Calu3 (cell line): ENCODE measurements around the gene STAC3. TPM values are rescaled to one million over a fixed set of nuclear protein-coding genes. Genes with fewer than 3 reads are reported as not detected.

Source experiments
- BruUV-seq: library from RNA; stranded (reverse); fragments of 400-500 nt; replicated peaks from 2 replicates; lab custom pipeline; 2021; lab: Mats Ljungman, UMichigan
- CTCF ChIA-PET: fragments of 300-600 bp; sonication (Branson Sonifier 250); formaldehyde crosslinking; loops from one replicate; lab custom pipeline; 2022; ENCODE audit warnings: antibody characterized with exemption; lab: Charles Lee
- DNase-seq: peaks from one replicate; pipeline ENCODE4 v3.0.0; 2022
- H3K27ac Mint-ChIP-seq: one replicate; pipeline ENCODE4 v1.8.0; 2022; ENCODE audit warnings: mixed read lengths; ENCODE audit not compliant: unreplicated experiment
- H3K27me3 Mint-ChIP-seq: one replicate; pipeline ENCODE4 v1.8.0; 2022; ENCODE audit warnings: mixed read lengths; ENCODE audit not compliant: unreplicated experiment
- H3K36me3 Mint-ChIP-seq: one replicate; pipeline ENCODE4 v1.8.0; 2022; ENCODE audit warnings: mild to moderate bottlenecking, moderate library complexity, mixed read lengths; ENCODE audit not compliant: insufficient read depth, unreplicated experiment
- H3K4me1 Mint-ChIP-seq: one replicate; pipeline ENCODE4 v1.8.0; 2022; ENCODE audit warnings: mild to moderate bottlenecking, low read depth, mixed read lengths; ENCODE audit not compliant: unreplicated experiment
- H3K4me3 Mint-ChIP-seq: one replicate; pipeline ENCODE4 v1.8.0; 2022; ENCODE audit warnings: mild to moderate bottlenecking, low read depth, moderate library complexity, mixed read lengths; ENCODE audit not compliant: unreplicated experiment
- H3K9me3 Mint-ChIP-seq: one replicate; pipeline ENCODE4 v1.8.0; 2022; ENCODE audit warnings: low read depth, mixed read lengths; ENCODE audit not compliant: unreplicated experiment
- CTCF ChIP-seq: fragments of 200-600 bp; IDR thresholded peaks from one replicate; pipeline ENCODE4 v1.8.0; 2022; ENCODE audit warnings: antibody characterized with exemption; ENCODE audit not compliant: unreplicated experiment
- intact Hi-C: fragments of 100-400 bp; cut with micrococcal nuclease; formaldehyde crosslinking; loops from one replicate; pipeline ENCODE4 v1.10.0; 2022; ENCODE audit not compliant: unreplicated experiment
- total RNA-seq: library from RNA; stranded (reverse); gene quantifications from 2 replicates; pipeline ENCODE4 v1.2.3, GENCODE V29; 2022

STAC3 gene
- total RNA-seq, 1 experiment from 2014 or later: 5.0 TPM

- intact Hi-C loops: no loop called here
- CTCF ChIA-PET: interaction anchor here (1.5 to 2.3 kb wide), 2 partner anchors 186 to 189 kb away, joined by 7 read pairs; partner anchors contain the start of gene INHBE
- no peaks in the 10 kb centered on the region for H3K9me3 Mint-ChIP-seq
- no peak for TF ChIP-seq CTCF
- H3K36me3 Mint-ChIP-seq: peaks cover 37% of the 10 kb centered on the region
- no TSS peak for BruUV-seq
- no peaks in the 10 kb centered on the region for H3K27me3 Mint-ChIP-seq
- H3K4me3 Mint-ChIP-seq: no peak overlapping the region
- no peak for DNase-seq
- no peak overlapping the region for H3K27ac Mint-ChIP-seq
- H3K4me1 Mint-ChIP-seq: no peaks in the 10 kb centered on the region
Observed at GRCh38 chr12:57266681-57267080, 15.7 kb upstream of the STAC3 start.

GRCh38 chr12:57263096-57263495, 12.1 kb upstream of the STAC3 start:
- peaks cover 40% of the 10 kb centered on the region for H3K36me3 Mint-ChIP-seq
- H3K27ac Mint-ChIP-seq: no peak overlapping the region

GRCh38 chr12:57262126-57262822, 11.3 kb upstream of the STAC3 start:
- BruUV-seq: no TSS peak
- no peak overlapping the region for H3K27ac Mint-ChIP-seq
- no peak overlapping the region for H3K4me3 Mint-ChIP-seq
- no peak for DNase-seq
- H3K4me1 Mint-ChIP-seq: no peaks in the 10 kb centered on the region
- intact Hi-C loops: no loop called here
- no peak for TF ChIP-seq CTCF
- no peaks in the 10 kb centered on the region for H3K9me3 Mint-ChIP-seq
- H3K36me3 Mint-ChIP-seq: peaks cover 40% of the 10 kb centered on the region
- CTCF ChIA-PET: interaction anchor here (1.2 kb wide), 1 partner anchor 192 kb away, joined by 3 read pairs; no protein-coding TSS in a partner anchor
- no peaks in the 10 kb centered on the region for H3K27me3 Mint-ChIP-seq

More at GRCh38 chr12:57263096-57263495, 12.1 kb upstream of the STAC3 start:
- intact Hi-C loops: loop anchor here (1.0 kb wide), 1 partner anchor 190 kb away; no protein-coding TSS in a partner anchor
- Mint-ChIP-seq H3K4me3 (no peak overlapping the region), H3K27me3 (no peaks in the 10 kb centered on the region), H3K9me3 (no peaks in the 10 kb centered on the region), H3K4me1 (no peaks in the 10 kb centered on the region)
- TF ChIP-seq CTCF: no peak
- BruUV-seq: no TSS peak
- no peak for DNase-seq
- CTCF ChIA-PET: no interaction called here

GRCh38 chr12:57261428-57261865, 10.5 kb upstream of the STAC3 start:
- no peak overlapping the region for H3K27ac Mint-ChIP-seq
- intact Hi-C loops: no loop called here

More at GRCh38 chr12:57261428-57261865, 10.5 kb upstream of the STAC3 start:
- H3K36me3 Mint-ChIP-seq: peaks cover 38% of the 10 kb centered on the region
- DNase-seq: no peak
- no peaks in the 10 kb centered on the region for H3K27me3 Mint-ChIP-seq
- H3K9me3 Mint-ChIP-seq: no peaks in the 10 kb centered on the region
- CTCF ChIA-PET: interaction anchor here (1.2 kb wide), 1 partner anchor 193 kb away, joined by 3 read pairs; no protein-coding TSS in a partner anchor
- TF ChIP-seq CTCF: no peak
- H3K4me1 Mint-ChIP-seq: no peaks in the 10 kb centered on the region
- BruUV-seq: no TSS peak
- no peak overlapping the region for H3K4me3 Mint-ChIP-seq
